Thoracic aorta (tissue), 2 donors: Measurements from ENCODE around the gene CDR2. TPM values are rescaled to one million over a fixed set of nuclear protein-coding genes. Genes with fewer than 3 reads are reported as not detected.
"Not testable (repeated sequence)": the region's sequence is repeated elsewhere in the genome, so short reads cannot be mapped to it uniquely, and the experiment has no call there.

ENCODE experiments used
- ATAC-seq: fragments of 150-250 bp; one replicate; pipeline ENCODE4 v1.8.0; 2017; ENCODE audit warnings: low read depth; ENCODE audit not compliant: insufficient number of reproducible peaks, low FRiP score
- DNase-seq: peaks from one replicate; pipeline ENCODE4 v3.0.0-alpha.2; 2020; ENCODE audit warnings: low spot score
- H3K27ac ChIP-seq, 2 donors: fragments of 200-600 bp; sonication (generic); 1 replicate in 1 of 2; 2 replicates in 1 of 2; pipeline ENCODE4 v1.5.1; 2016; ENCODE audit warnings: mild to moderate bottlenecking in 2 of 2, moderate library complexity in 2 of 2
- H3K27me3 ChIP-seq: fragments of 200-600 bp; sonication (generic); replicated peaks from 2 replicates; pipeline ENCODE4 v1.6.0; 2016; ENCODE audit warnings: mild to moderate bottlenecking; ENCODE audit not compliant: insufficient read depth
- H3K36me3 ChIP-seq: fragments of 200-600 bp; sonication (generic); one replicate; pipeline ENCODE4 v1.5.1; 2016
- H3K4me1 ChIP-seq, 2 donors: fragments of 200-600 bp; sonication (generic); 1 replicate in 1 of 2; 2 replicates in 1 of 2; pipeline versions ENCODE4 v1.5.1 to v1.6.0; 2016; ENCODE audit warnings: low read depth in 2 of 2, mild to moderate bottlenecking in 1 of 2; ENCODE audit not compliant: control insufficient read depth in 1 of 2
- H3K4me3 ChIP-seq: fragments of 200-600 bp; sonication (generic); 2 replicates; pipeline ENCODE4 v1.5.1; 2016; ENCODE audit warnings: mild to moderate bottlenecking
- H3K9me3 ChIP-seq: fragments of 200-600 bp; sonication (generic); 2 replicates; pipeline ENCODE4 v1.5.1; 2016
- total RNA-seq, 2 donors: library from RNA; depleted of rRNA; stranded (reverse); fragments of >200 nt; gene quantifications; one replicate each; pipeline versions ENCODE4 v1.1.0 to v1.2.3, GENCODE V29; 2016
- TF ChIP-seq, protein P1 (sequence below): fragments of 200-600 bp; sonication (generic); IDR thresholded peaks from one replicate; pipeline ENCODE4 v1.5.1; 2019; ENCODE audit warnings: antibody characterized with exemption

The CDR2 gene
- total RNA-seq, 2 donors from 2014 or later = 41.2 to 55.0 TPM

DNA sequence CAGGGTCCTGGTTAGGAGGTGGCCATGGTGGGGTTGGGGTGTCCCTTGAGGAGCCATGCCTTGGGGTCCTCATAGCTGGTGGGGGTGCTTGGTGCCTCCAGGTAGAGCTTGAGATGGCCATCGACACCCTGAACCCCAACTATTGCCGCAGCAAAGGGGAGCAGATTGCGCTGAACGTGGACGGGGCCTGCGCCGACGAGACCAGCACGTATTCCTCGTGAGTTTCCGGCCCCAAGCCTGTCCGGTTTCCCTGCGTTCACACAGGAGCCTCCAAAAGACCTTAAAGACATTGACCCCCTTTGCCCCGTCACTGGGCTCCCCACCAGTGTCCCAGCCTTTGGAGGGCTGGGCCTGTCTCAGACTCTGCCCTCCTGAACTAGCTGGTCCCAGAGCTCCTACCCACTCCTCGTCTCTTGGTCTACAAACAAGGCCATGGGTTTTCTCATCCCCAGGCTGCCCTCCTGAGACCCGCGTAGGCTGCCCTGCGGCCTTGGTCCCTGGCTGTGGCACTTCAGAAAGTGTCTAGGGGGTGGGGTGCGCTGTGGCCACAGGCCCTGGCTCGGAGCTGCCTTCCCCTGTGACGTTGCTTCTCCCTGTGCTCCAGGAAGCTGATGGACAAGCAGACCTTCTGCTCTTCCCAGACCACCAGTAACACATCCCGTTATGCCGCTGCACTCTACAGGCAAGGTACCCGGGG, 65.4 kb downstream of the CDR2 start:
- TF ChIP-seq, protein P1, sequence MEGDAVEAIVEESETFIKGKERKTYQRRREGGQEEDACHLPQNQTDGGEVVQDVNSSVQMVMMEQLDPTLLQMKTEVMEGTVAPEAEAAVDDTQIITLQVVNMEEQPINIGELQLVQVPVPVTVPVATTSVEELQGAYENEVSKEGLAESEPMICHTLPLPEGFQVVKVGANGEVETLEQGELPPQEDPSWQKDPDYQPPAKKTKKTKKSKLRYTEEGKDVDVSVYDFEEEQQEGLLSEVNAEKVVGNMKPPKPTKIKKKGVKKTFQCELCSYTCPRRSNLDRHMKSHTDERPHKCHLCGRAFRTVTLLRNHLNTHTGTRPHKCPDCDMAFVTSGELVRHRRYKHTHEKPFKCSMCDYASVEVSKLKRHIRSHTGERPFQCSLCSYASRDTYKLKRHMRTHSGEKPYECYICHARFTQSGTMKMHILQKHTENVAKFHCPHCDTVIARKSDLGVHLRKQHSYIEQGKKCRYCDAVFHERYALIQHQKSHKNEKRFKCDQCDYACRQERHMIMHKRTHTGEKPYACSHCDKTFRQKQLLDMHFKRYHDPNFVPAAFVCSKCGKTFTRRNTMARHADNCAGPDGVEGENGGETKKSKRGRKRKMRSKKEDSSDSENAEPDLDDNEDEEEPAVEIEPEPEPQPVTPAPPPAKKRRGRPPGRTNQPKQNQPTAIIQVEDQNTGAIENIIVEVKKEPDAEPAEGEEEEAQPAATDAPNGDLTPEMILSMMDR = no peak
- Histone ChIP-seq H3K4me1 (no peaks in the 10 kb centered on the region), H3K4me3 (no peak overlapping the region), H3K27ac (no peak overlapping the region), H3K27me3 (no peaks in the 10 kb centered on the region), H3K9me3 (no peaks in the 10 kb centered on the region), H3K36me3 (peaks cover 66% of the 10 kb centered on the region)
- no peak for ATAC-seq
- DNase-seq = no peak

DNA sequence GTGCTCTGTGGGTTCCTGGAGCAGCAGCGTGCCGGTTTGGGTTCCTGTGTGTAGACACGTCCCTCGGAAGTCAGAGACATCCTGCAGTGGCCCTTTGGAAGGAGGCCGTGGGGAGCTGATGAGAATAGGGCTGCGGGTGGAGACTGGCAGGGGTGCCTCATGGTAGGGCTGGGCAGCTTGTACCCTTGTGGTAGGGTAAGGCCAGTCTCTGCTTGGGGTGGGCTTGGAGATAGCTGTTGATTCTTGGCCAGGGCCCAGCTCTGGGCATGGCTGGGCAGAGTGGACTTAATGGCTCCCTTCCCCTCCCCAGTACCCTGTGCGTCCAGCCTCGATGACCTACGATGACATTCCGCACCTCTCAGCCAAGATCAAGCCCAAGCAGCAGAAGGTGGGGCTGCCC, 66.6 kb downstream of the CDR2 start:
- TF ChIP-seq, protein P1 = no peak
- Histone ChIP-seq H3K4me3 (no peak overlapping the region), H3K27ac (no peak overlapping the region), H3K36me3 (peaks cover 56% of the 10 kb centered on the region), H3K4me1 (no peaks in the 10 kb centered on the region), H3K27me3 (no peaks in the 10 kb centered on the region), H3K9me3 (no peaks in the 10 kb centered on the region)
- ATAC-seq = no peak
- no peak for DNase-seq

DNA sequence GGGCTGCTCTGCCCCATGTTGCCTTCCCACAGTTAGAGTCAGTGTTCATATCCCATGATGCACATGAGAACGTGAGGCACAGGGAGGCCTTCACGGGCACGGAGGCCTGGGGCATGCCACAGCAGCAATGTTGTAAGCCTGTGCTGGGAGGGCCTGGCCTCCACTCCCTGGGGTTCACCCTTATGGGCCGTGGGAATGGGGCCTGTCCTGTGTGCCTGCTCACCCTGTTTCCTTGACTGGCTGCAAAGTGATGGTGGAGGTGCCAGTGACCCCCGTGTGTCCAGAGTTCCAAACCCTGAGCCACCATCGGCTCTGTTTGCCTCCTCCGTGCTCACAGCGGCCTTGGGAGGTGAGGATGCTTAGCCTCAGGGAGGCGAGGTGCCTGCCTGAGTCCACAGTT, 67.6 kb downstream of the CDR2 start:
- peaks cover 51% of the 10 kb centered on the region for H3K36me3 ChIP-seq
- H3K4me3 ChIP-seq = no peak overlapping the region
- TF ChIP-seq, protein P1 = no peak
- H3K9me3 ChIP-seq = no peaks in the 10 kb centered on the region
- H3K27ac ChIP-seq = no peak overlapping the region
- ATAC-seq = no peak
- no peak for DNase-seq
- no peaks in the 10 kb centered on the region for H3K4me1 ChIP-seq
- no peaks in the 10 kb centered on the region for H3K27me3 ChIP-seq

DNA sequence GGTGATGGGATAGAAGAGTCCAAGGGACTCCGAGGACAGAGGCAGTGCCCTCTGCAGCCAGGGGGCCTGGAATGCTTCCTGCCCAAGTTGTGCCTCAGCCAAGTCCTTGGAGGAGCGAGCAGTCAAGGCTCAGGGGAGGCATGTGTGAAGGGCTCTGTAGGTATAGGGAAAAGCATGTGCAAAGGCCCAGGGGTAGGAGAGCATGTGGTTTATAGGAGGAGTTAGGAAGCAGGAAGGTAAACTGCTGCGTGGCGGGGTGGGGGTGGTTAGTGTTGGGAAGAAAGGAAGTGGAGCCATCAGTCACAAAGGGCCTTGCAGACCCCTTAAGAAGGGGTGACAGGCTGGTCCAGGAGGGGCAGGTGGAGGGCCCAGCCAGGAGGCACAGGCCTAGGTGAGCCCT, 70.0 kb downstream of the CDR2 start:
- H3K36me3 ChIP-seq = peaks cover 35% of the 10 kb centered on the region
- no peaks in the 10 kb centered on the region for H3K9me3 ChIP-seq
- DNase-seq (no peak), ATAC-seq (no peak)
- H3K27me3 ChIP-seq = no peaks in the 10 kb centered on the region
- H3K4me3 ChIP-seq = no peak overlapping the region
- H3K4me1 ChIP-seq = peaks cover 0 to 13% of the 10 kb centered on the region in 2 donors
- no peak overlapping the region for H3K27ac ChIP-seq
- TF ChIP-seq, protein P1 = no peak

DNA sequence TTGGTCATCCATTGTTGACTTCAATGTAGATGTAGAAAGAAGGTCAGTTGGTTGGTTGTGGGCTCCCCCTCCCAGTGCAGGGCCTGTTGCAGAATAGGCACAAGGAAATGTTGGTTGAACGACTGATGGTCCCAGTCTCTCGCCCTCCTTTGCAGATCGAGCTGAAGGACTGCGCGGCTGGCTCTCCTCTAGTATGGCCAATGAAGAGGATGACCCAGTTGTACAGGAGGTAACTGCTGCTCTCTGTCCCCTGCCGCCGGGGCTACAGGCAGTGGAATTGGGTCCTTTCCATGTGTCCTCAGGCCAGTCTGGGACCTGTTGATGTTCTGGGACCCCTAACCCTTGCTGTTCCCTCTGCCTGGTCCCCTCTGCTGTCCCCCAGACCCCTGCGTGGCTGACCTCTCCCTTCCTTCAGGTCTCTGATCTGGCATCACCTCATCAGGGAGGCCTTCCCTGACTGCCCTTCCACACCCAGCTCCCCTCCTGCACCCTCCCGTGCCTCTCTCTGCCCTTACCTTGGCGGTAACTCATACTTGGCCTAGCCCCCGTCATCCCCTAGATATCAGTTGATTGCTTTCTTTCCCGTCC, 71.5 kb downstream of the CDR2 start:
- ATAC-seq (no peak), DNase-seq (no peak)
- Histone ChIP-seq H3K27me3 (no peaks in the 10 kb centered on the region), H3K27ac (no peak overlapping the region), H3K9me3 (no peaks in the 10 kb centered on the region), H3K4me3 (no peak overlapping the region), H3K4me1 (peaks cover 0 to 14% of the 10 kb centered on the region in 2 donors), H3K36me3 (peaks cover 21% of the 10 kb centered on the region)
- TF ChIP-seq, protein P1 = no peak

DNA sequence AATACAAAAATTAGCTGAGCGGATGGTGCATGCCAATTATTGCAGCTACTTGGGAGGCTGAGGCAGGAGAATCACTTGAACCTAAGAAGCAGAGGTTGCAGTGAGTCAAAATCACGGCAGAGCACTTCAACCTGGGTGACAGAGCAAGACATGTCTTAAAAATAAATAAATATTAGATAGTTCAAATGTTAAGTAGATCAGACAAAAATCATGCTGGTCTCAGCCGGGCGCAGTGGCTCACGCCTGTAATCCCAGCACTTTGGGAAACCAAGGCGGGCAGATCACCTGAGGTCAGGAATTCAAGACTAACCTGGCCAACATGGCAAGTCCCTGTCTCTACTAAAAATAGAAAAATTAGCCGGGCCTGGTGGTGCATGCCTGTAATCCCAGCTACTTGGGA, 73.0 kb downstream of the CDR2 start:
- DNase-seq, H3K36me3 ChIP-seq, H3K27ac ChIP-seq, H3K4me3 ChIP-seq, H3K27me3 ChIP-seq, H3K9me3 ChIP-seq, ATAC-seq: not testable (repeated sequence)
- peaks cover 0 to 17% of the 10 kb centered on the region in 2 donors for H3K4me1 ChIP-seq
